GM18951 (cell line): Measurements from ENCODE around the gene SPAAR.

Experiments
- POLR2A ChIP-seq: IDR thresholded peaks from 4 replicates; pipeline ENCODE4 v1.6.1; 2011; ENCODE audit warnings: mild to moderate bottlenecking; ENCODE audit not compliant: insufficient read length, insufficient read depth; ENCODE audit errors: extremely low read depth
- in situ Hi-C: fragments of 300-500 bp; cut with MboI; formaldehyde crosslinking; loops from one replicate; pipeline ENCODE4 v1.12.0; 2022; ENCODE audit warnings: low sequenced_read_pairs, mixed read lengths, inconsistent platforms; ENCODE audit not compliant: unreplicated experiment

Gene SPAAR, protein sequence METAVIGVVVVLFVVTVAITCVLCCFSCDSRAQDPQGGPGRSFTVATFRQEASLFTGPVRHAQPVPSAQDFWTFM

DNA sequence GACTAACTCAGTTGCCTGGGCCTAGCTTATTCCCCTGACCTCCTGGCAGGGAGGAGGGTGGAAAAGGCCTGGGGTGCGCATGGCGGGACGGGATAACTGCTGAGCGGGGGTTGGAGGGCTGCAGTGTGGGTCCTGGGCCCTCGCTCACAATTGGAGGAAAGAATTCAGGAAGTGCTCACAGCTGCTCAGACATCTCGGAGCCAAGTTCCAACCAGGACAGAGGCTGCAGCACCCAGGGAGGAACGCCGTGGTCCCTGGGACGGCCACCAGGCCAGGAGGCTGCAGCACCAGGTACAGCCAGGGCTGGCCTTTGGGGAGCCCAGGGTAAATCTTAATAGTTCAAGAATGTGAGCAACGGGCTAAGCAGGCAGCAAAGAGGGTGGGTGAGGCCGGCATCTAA lies at the start of gene SPAAR:
TSS of gene SPAAR (plus strand) at position 217 of the 400 bp plus-strand sequence. CDS start 974 bp downstream, outside the sequence.
- in situ Hi-C loops: no loop called here

DNA sequence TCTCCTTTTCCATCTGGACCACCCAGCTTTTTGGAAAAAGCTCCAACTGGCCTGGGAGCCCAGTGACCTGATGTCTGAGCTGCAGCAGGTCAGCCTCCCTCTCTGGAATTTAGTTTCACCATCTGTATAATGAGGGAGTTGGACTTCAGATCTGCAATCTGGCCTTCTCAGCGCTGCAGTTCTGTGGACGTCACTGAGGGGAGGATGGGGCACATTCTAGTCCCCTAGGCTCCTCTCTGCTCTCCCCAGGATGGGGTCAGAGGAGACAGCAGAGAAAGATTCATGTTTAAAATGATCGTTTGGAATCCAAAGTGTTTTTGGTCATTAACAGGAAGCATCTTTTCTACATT lies 49.3 kb upstream of the SPAAR start:
- in situ Hi-C loops: no loop called here
- no peak for TF ChIP-seq POLR2A

More for the DNA sequence above, at the start of gene SPAAR:
- no peak for TF ChIP-seq POLR2A

DNA sequence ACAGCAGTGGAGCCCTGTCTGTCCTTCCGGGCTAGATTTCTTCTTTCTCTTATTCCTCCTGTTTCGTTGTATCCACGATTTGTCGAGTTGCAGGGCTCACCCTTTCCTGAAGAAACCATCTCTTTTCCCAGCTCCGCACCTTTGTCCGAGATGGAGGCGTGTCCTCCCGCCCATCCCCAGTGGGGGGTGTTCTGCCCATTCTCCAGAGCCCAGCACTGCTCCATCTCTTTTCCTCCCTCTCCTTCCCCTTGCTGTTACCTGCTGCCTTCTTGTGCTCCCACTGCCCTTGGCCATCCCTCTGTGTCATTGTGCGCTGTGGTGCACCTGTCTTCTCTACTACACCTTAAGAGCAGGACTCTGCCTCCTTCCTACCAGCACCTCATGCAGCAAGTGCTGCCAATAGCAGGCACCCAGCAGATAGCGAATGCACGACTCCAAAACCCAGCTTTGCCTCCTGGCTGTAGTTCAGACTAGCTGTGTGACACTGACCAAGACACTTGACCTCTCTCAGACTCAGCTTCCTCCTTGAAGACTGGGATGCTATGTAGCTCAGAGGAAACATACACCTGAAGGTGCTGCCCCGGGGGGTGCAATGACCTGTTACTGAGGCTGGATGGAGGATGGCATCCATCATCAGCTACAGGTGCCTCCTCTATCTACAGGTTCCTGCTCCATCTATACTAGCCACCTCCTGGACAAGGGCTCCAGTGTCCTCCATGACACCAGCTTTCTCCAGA lies 48.0 kb upstream of the SPAAR start:
- TF ChIP-seq POLR2A: no peak
- in situ Hi-C loops: no loop called here

DNA sequence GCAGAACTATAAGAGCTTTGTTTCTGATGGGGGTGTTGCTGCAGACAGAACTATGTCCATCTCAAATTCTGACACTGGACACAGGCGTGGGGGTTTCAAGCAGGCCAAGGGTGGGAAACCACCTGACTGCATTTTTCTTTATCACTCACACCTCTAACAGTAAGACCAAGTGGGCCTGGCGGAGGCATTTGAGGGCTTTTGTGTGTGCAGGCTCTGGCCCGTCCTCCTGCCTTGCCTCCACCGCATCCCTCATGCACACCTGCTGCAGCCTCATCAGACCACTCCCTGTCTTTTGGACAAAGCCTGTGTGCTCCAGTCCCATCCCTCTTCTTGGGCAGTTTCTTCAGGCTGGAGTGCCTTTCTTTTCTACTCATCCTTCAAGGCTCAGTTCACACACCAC lies 47.0 kb upstream of the SPAAR start:
- in situ Hi-C loops: no loop called here
- no peak for TF ChIP-seq POLR2A

DNA sequence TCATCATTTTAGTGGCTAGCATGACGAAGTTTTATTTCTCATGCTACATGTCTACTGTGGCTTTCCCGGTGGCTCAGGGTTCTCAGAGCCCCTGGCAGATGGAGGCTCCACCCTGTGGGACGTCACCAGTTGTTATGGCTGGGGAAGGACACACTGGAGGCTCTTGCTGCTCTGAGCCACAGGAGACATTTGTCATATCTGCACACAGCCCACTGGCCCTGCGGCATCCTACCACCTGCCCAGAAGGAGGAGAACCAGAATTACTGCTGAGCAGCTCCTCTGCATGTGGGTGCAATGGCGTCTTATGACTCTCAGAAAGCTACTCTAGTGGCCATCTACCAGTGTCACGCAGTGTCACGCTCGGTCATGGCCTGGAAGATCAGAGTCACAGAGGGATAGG lies 45.7 kb upstream of the SPAAR start:
- TF ChIP-seq POLR2A: no peak
- in situ Hi-C loops: no loop called here

DNA sequence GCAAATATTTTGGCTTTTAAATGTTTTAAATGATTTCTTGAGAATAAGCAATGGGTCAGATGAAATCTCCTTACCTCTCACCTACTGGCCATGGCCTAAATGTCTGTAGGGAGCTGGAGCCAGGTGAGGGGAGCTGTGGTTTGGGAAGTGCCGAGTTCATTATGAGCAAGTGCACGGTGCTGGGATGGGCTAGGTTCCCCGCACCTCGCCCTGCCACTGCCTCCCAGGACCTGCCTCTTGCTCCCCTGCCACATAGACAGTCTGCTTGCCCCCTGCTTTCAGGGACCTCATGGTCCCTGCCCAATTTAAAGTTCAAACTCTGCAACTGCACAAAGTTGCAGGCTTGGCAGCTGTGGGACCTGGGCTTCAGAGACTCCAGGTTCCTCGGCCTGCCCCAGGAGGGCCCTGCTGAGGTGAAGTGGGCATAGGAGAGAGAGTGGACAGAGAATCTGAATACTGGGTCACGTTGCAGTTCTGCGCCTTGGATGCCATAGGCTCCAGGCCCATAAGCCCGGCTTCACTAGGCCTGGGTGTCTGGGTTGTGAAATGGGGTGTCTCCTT lies 44.5 kb upstream of the SPAAR start:
- no peak for TF ChIP-seq POLR2A
- in situ Hi-C loops: no loop called here

DNA sequence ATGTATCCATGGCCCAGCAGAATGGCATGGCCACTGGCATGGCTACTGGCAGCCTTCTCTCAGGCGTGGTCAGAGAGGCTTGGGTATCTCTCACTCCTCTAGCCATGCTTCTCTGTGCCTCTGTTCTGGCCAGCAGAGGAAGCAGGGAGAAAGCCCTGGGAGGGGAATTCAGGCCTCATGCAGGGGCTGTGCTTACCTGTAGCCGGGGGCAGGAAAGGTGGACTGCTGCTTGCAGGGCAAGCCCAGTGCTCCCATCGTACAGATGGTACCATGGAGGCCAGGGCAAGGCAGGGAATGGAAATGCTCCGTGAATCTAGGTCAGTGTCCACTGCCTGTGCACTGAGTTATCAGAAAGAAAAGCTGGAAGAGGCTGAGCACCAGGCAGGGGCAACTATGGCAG lies 41.8 kb upstream of the SPAAR start:
- TF ChIP-seq POLR2A: no peak

DNA sequence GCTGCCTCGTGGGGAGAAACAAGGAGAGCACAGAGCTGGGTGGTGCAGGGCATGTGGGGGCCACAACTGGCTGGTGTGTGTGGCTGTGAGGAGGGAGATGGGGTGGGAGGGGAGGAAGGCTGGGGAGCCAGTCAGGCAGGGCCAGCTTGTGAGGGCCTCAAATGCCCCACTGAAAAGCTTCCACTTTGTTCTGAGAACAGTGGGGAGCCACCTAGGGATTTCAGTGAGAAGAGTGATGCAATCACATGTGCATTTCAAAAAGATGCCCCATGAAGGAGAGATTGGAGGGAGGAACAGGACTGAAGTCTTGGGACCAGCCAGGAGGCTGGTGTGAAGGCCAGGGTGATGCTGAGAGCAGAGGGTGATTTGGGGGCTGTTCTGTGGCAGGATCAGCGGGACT lies 40.4 kb upstream of the SPAAR start:
- in situ Hi-C loops: no loop called here
- no peak for TF ChIP-seq POLR2A

More for the DNA sequence above, 41.8 kb upstream of the SPAAR start:
- in situ Hi-C loops: no loop called here

DNA sequence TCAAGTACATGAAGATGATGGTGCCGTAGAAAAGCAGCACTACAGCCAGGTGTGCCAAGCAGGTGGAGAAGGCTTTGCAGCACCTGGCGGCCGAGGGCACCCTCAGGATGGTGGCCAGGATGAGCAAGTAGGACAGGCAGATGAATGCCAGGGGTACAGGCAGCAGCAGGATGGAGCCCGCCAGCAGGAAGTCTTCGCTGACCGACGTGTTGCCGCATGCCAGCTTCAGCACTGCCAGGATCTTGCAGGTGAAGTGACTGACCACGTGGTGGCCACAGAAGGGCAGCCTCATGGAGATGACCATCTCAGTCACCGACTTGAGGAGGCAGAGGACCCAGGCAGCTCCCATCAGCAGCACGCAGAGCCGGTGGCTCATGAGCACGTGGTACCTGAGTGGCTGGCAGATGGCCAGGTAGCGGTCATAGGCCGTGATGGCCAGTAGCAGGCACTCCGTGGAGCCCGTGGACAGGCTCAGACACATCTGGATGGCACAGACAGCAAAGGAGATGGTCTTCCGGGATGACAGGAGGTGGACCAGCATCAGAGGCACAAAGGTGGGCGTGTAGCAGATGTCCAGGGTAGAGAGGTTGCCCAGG lies 39.6 kb upstream of the SPAAR start:
- no peak for TF ChIP-seq POLR2A
- in situ Hi-C loops: no loop called here

DNA sequence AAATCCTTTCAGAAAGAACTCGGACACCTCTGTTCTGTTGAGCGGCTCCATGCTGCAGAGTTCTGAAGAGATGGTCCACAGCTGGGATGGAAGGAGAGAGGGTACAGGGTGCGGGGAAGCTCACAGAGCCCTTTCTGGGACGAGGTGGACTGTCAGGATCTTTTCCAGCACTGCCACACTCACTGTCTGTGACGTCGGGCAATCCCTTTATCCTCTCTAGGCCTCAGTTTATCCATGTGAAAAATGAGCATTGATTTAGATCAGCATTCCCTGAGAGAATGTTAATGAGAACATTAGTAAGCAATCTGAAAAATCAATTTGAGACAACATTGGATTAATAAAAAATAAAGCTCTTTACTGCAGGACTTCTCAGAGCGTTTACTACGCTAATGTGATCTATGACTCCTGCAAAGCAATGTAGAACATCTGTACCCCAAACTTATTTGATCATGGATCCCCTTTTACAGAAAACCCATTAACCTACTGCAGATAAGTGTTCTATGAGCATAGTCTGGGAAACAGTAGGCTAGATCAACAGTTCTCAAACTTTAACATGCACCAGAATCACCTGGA lies 38.9 kb upstream of the SPAAR start, which contains the start of gene OR13J1:
TSS of gene OR13J1 (minus strand) at position 51 of the 573 bp plus-strand sequence. CDS start at position 51, 0 bp downstream.
- in situ Hi-C loops: no loop called here

DNA sequence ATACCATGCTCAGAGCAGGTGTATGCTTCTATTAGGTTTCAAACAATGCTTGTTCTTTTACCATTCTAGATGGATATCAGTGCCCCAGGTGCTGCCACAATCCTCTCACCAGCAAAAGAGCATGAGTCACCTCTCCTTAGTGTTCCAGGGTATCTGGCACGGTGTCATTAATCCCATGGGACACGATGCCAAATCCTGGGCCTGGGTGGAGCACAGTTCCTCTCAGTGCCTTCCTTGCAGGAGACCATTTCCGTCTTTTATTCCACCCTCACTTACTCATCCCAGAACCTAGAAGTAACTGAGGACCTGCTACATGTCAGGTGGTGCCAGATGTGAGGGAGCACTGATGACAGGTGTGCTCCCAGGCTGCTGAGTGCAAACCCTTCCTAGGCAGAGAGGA lies 37.7 kb upstream of the SPAAR start:
- TF ChIP-seq POLR2A: no peak
- in situ Hi-C loops: no loop called here

More for the DNA sequence above, 38.9 kb upstream of the SPAAR start, which contains the start of gene OR13J1:
- TF ChIP-seq POLR2A: no peak

DNA sequence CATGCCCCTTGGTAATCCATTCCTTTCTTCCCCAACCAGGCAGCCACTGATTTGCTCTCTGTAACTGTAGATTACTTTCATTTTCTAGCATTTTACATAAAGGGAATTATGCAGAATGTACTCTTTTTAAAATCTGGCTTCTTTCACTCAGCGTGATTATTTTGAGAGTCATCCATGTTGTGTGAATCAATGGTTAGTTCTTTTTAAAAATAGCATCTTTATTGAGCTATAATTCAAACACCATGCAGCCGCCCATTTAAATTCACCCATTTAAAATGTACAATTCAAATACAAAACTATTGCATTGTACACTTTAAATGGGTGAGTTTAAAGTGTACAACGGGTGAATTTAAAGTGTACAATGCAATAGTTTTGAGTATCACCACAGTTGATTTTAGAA lies 36.8 kb upstream of the SPAAR start:
- TF ChIP-seq POLR2A: no peak
- in situ Hi-C loops: no loop called here

DNA sequence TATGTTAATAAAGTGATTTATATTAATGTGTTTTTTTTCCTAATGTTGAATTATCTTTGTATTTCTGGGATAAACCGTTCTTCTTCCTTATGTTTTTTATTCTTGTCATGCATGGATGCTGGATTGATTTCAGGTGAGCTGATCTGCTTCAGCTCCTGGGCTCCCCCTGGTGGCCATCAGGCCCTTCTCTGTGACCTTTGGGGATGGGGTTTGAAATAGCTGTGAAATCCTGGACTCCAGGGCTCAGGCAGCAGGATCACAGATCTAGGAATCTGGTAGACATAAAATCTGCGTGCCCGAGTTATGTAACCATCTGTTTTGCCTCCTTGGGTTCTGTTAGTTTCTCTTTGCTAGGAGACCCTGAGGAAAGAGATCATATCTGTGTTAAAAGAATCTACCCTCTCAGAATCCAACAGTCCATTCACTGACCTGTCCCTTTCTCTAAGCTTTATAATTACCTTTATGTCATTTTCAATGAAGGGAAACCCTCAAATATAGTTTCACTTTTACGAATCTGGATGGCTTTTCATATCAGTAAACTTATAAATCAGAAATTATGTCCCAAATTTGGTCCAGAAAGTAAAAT lies 26.9 kb upstream of the SPAAR start:
- in situ Hi-C loops: loop anchor here (25.0 kb wide), 1 partner anchor 95 kb away; the partner anchor contains the start of gene NPR2

More for the DNA sequence above, 26.9 kb upstream of the SPAAR start:
- TF ChIP-seq POLR2A: no peak
